Erythroblast (primary cell): ENCODE results near the gene TMEM203.
A peak's percentile ranks its signal among the peaks of the same experiment; 100 is the strongest.

Source experiments
- DNase-seq, 2 experiments: peaks; one replicate each; lab custom pipeline; 2025; lab: John Stamatoyannopoulos, UW
- GATA1 ChIP-seq: IDR thresholded peaks from 2 replicates; pipeline ENCODE4 v1.6.1; 2011; ENCODE audit warnings: low read depth, mild to moderate bottlenecking, control low read depth, low read length, moderate library complexity
- POLR2A ChIP-seq: IDR thresholded peaks from 2 replicates; pipeline ENCODE4 v1.6.1; 2011; ENCODE audit warnings: mild to moderate bottlenecking, low read length

TMEM203 gene

DNA sequence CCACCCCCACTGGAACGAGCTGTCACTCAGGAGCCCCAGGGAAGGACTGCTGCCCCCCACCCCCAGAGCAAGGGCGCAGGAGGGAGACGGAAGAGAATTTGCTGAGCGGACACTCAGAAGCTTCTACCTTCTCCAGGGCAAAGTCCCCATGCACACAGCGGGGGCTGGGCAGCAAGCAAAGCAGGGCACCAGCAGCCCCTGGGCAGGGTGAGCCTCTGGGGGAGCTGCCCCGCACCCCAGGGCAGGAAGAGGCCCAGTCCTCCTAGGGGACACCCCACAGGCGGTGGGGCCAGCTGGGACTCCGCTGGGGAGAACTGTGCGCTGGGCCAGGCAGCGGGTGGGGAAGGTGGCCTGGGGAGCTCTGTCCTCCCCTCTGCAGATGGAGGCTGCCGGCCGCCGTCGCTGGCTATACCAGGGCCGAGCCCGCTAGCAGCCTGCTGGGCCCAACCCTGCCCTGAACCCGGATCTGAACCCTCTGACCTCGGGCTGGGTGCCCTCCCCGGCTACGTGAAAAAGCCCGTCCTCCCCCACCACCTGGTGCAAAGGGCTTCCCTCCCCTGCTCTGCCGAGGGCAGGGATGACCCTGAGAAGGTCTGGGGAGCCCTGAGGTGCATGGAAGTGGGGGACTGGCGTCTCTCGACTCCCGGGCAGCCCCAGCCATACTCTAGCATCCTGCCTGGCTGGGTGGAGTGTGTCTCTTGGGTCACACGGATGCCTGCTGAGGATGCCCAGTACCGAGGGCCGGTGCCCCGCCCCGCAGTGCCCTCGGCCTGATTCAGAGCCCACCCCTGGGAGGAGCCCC, 24.7 kb upstream of the TMEM203 start:
- TF ChIP-seq GATA1 = no peak
- no peak for DNase-seq

DNA sequence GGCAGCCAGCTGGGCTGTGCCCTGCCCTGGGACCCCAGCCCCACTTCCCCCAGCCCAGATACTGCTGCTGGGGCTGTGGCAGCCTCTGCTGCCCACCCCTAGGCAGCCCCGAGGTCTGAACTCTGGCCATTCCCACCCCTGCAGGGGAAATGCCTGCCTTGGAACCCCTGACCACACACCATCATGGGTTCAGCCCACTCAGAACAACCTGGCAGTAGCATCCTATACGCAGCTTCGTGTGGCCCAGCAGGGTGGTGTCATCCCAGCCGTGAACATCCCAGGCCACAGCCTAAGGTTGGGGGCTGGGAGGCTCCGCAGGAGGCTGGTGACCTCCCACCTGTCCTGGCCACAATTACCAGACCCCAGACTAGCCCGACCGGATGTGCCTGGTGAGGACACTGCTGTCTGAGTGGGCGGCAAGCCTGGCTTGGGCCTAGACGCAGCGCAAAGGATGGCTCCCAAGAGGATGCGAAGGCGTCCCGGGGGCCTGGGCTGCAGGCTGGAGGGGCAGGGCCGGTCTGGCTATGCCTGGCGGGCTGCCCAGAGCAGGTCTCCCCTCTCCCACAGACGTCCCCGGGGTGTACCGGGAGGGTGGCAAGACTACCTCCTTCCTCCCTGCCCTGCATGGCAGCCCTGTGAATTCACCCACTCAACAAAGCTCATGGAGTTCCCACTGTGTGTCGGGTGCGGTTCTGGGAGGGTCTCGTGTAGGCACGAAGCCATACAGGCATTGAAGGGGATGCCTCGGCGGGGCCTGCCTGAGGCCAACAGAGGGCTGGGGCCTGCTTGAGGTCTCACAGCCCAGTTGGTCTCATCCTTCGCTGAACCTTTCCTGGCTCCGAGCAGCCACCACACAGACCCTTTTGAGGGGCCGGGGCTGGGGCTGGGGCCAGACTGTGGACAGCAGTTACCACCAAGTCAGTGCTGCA, 23.8 kb upstream of the TMEM203 start:
- DNase-seq = no peak
- no peak for TF ChIP-seq POLR2A
- no peak for TF ChIP-seq GATA1

DNA sequence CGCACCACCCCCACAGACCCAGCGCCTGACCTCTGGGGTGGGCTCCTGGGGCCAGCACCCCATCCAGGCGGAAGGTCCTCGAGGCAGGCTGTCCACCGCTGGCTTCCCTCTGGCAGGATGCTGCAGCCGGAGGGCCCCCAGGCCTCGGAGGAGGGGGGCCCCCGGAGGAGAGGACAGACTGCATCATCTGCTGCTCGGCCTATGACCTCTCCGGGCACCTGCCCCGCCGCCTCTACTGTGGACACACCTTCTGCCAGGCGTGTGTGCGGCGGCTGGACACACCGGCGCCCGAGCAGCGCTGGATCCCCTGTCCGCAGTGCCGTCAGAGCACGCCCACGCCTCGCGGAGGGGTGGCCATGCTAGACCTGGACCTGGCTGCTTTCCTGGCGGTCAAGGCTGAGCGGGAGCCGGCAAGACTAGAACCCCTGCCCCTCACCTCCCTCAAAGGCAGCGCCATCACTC, 23.1 kb upstream of the TMEM203 start:
- DNase-seq = no peak
- TF ChIP-seq GATA1 (no peak), POLR2A (no peak)

DNA sequence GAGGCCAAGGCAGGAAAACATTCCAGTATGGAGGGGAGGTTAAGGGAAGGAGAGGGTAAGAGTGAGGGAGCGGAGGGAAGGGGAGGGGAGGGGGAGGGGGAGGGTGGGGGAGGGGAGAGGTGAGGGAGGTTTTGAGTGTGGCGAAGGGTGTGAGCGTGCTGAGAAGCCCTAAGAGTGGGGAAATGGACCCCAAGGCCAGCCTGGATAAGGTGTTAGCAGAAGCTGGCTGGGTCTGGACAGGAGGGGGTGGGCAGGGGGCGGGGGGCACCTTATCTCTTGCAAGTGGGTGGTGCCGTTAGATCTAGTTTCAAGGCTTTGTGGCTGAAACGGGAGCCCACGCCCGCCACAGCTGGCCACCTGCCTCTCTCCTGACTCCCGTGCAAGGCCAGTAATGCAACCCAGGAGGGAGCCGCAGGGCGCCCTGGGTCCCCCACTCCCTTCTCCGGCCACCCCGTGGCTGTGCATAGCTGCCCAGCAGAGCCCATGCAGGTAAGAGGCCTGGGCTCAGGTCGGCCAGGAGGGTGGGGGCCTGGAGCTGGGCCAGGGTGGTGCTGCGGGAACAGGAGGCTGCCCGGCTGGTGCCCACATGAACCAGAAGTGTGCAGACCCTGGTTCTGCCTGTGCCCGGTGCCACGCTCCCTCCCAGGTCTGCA, 22.5 kb upstream of the TMEM203 start:
- no peak for TF ChIP-seq POLR2A
- no peak for TF ChIP-seq GATA1

DNA sequence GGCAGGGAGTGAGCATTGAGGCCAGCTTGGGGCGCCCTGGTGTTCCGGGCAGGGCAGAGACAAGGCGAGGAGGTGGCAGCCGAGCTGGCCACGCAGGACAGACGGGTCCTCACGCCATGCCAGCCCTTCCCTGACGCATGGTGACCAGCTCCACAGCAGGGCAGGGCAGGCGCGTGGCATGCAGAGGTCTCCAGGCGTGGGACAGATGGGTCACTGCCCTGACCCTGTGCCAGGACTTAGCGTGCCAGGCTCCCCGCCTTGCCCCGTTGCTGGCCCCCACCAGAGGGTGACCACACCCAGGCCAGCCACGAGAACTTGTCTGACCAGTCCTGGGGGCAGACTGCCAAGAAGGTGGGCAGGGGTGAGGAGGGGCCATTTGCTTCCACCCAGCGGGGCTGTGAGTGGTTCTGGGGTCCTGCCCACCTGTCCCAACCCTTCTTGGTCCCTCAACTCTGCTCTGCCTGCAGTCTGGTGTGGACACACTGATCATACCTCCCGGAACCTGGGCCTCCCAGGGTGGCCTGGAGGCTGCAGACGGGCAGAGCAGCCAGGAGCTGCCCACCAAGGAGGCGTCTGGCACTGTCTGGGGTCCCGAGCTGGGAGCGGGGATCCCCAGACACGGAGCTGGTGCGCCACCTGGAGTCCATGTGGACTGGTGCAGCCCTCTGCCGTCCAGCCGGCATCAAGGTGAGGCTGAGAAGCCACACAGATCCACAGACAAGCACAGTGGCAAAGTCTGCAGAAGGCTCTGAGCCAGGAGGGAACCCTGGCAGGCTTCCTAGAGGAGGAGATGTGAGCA, 21.8 kb upstream of the TMEM203 start, which contains the start of gene RNF224:
RNF224 (plus strand) TSS at position 449 of the 799 bp plus-strand sequence. CDS start 834 bp downstream, outside the sequence.
- no peak for TF ChIP-seq GATA1
- TF ChIP-seq POLR2A = no peak
- DNase-seq = peak; percentile 80 to 88

More for the DNA sequence above, 22.5 kb upstream of the TMEM203 start:
- no peak for DNase-seq

DNA sequence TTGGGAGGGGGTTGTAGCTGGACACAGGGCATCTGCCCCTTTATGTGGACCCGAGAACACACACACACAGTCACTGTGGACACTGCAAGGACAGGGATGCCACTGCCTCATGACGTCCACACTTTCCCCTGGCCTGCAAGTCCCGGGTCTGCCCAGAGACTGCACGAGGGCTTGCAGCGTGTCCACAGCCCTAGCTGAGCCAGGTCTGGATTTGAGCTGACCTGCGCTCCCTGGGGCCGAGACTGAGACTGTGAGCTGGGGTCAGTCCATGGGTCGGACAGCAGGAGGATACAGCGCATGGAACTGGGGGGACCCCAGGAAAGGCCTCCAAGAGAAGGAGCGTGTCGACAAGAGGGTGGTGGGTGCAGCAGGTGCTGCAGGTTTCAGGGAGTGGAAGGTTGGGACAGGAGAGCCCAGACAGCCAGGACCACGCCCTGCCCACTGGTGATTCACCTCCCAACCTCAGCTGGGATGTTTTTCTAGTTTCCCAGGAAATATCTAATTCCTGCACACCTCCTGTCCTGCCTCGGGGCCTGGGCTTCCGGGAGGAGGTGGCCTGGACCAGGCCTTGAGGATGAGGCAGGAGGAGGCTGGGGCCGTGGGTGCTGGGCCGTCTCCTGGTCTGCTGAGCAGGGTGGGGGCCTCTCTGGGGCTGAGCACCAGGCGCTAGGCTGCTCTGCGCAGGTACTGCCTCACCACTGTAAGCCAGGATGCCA, 21.0 kb upstream of the TMEM203 start:
- TF ChIP-seq POLR2A (no peak), GATA1 (no peak)
- no peak for DNase-seq

DNA sequence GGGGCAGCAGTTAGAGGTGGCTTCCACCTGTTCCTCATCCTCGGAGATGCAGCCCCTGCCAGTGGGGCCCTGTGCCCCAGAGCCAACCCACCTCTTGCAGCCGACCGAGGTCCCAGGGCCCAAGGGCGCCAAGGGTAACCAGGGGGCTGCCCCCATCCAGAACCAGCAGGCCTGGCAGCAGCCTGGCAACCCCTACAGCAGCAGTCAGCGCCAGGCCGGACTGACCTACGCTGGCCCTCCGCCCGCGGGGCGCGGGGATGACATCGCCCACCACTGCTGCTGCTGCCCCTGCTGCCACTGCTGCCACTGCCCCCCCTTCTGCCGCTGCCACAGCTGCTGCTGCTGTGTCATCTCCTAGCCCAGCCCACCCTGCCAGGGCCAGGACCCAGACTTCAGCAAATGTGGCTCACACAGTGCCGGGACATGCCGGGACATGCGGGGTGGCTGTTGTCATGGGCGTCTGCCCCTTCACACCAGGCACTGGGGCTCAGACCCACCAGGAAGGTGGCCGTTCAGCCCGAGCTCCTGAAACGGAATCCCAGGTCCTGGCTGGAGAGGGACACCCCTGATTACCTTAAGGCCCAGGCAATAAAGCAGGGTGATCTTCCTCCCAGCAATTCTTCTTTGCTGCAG, 20.4 kb upstream of the TMEM203 start:
- no peak for DNase-seq
- TF ChIP-seq POLR2A = no peak
- no peak for TF ChIP-seq GATA1

DNA sequence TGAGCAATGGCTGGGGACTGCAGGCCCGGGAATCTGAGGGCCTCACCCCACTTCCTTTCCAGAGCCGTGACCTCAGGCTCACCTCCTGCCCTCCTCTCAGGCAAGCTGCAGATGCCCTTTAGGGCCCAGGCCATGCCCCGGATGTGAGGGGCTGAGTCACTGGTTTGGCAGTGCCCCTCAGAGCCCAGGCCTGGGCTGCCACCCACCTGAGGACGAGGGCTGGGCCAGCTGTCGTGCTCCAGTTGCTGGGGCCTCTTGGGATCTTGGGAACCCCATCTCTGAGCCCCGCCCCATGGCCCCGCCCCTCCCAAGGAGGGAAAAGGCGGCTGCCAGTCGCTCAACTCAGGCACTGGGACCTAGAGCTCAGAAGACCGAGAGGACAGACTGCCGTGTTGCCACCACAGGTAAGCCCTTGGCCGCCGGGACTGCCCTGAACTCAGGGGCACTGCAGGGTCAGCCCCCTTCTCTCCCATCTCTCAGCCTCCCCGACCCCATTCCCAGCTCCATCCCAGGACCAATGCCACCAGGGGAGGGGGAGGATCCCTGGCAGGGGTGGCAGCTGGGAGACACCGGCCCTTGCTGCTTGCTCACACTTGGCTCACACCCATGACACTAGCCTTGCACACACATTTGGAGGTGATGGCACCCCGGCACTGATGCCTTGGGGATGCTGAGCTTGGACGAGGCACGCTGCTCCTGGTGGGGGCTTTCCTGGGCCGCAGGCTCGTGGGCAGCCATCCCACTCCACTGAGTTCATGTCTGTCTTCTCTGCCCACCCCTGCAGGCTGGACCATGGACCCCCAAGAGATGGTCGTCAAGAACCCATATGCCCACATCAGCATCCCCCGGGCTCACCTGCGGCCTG, 19.6 kb upstream of the TMEM203 start, which contains the start of gene CYSRT1:
CYSRT1 (plus strand) TSS at position 345 of the 865 bp plus-strand sequence; CDS start at position 793, 448 bp downstream.
- TF ChIP-seq GATA1 = no peak
- TF ChIP-seq POLR2A = no peak
- no peak for DNase-seq

DNA sequence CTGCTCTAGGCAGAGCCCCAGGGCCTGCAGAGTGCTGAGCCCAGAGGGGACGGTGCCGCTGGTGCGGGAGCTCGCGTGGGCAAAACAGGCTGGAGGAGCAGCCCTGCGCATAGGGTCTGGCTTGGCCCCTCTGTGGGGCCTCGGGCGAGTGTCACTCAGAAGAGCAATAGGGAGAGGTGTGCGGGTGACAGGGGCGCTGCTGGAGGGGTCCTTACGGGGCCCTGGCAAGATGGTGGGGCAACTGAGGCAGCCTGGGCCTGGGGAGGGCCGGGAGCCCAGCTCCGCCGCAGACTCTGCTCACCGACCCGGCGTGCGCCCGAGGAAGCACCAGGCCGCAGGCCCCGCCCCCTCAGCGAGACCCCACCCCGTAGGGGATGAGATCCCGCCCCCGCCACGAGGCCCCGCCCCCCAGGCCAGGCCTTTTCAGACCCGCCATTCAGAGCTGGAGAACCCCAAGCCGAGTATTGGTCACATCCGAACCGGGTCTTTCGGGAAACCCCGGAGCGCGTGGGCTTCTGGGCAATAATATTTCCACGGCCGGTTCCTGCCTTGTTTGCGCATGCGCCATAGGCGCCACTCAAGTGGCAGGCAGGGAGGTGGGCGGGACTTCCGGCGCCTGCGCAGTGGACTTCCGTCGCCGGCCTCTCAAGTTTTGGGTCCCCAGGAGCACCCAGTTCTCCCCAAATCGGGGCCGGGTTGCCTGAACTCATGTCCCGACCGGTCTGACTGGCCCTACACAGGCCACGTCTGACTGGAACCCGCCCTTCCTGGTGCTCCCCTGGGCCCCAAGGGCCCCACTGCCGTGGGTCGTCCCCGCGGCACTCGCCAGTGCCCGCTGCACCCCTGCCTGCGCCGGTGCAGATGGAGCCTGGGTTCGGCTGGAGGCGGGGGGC, 17.9 kb upstream of the TMEM203 start:
- peak; percentile 99 for DNase-seq

DNA sequence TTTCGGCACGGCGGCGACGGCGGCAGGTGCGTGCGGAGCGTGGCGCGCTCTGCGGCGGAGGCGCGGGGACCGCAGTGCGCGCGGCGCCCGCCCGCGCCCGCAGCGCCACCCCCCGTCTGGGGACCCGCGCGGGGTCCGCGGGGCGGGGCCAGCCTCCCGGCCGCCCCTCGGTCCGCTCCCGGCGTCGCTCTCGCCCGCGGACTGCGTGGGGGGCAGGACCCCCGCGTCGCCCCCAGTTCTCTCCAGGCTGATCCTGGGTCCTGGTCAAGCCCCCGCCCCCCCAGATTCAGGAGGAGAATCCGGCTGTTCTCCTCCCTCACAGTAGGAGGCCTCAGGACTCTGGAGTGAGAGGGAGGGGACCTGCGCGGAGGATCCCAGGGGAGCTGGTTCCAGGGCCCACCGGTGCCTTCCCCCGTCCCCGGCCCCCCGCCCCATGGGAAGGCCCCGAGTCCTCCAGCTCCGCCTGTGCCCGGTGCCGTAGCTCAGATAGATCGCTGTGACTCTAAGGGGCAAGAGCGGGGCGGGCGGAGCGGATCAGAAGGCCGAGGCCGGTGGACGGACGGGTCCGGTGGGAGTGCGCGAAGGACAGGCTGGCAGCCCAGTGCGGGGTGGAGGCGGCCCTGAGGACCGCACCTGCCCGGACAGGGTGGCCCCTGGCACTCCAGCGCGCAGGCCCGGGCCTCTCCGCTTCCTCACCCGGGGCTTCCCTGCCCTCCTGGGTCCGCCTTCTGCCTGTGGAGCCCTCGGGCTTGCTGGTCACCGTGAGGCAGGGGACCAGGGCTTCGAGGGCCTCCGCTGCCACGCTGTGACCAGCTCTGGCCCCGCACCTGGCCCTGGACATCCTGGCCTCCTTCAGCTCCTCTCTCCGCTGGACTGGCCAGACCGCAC, 17.0 kb upstream of the TMEM203 start, which contains the start of gene RNF208:
RNF208 (minus strand) TSS at position 51 of the 888 bp plus-strand sequence. CDS start 1,028 bp downstream, outside the sequence.
- peak in 1 of 2 experiments; percentile 53 for DNase-seq
- TF ChIP-seq POLR2A (no peak), GATA1 (no peak)

More for the DNA sequence above, 17.9 kb upstream of the TMEM203 start:
- TF ChIP-seq POLR2A (peak; percentile 82), GATA1 (no peak)
